Fibroblast of pulmonary artery (primary cell): ENCODE data around the gene METTL5.

Experiments used
- DNase-seq: peaks from one replicate; pipeline ENCODE4 v3.0.0-alpha.2; 2010; ENCODE audit warnings: low read depth
- H3K4me3 ChIP-seq: replicated peaks from 2 replicates; pipeline ENCODE4 v1.5.1; 2011; ENCODE audit warnings: low read depth, mild to moderate bottlenecking, control low read depth, low read length, moderate library complexity
- CTCF ChIP-seq: IDR thresholded peaks from 2 replicates; pipeline ENCODE4 v1.5.1; 2011; ENCODE audit warnings: mild to moderate bottlenecking, control low read depth, low read length, inconsistent platforms; ENCODE audit errors: missing control alignments

The METTL5 gene

GRCh38 chr2:169840747-169841142, 16.0 kb upstream of the METTL5 start:
- TF ChIP-seq CTCF: no peak

GRCh38 chr2:169839954-169840746, 15.4 kb upstream of the METTL5 start:
- peak overlapping the region; percentile 12 for H3K4me3 ChIP-seq
- TF ChIP-seq CTCF: no peak
- peak; percentile 84 for DNase-seq

More at GRCh38 chr2:169840747-169841142, 16.0 kb upstream of the METTL5 start:
- DNase-seq: no peak
- no peak overlapping the region for H3K4me3 ChIP-seq

GRCh38 chr2:169838743-169839489, 14.2 kb upstream of the METTL5 start:
- no peak for TF ChIP-seq CTCF
- H3K4me3 ChIP-seq: no peak overlapping the region
- DNase-seq: no peak

DNA sequence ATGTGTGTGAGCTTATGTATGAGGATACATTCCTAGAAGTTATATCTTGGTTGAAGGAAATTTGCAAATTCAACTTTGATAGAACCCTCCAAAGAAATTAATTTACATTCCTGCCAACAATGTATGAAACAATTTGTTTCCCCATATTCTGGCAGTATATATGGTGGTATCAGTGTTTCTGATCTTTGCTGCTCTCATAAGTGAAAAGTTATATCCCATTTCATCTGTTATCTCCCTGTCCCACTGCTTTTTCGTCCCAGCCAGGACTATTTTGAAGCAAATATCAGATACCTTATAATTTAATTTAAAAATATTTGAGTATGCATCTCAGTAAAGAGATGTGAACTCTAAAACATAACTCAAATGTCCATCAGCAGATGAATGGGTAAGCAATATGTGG, 9.7 kb upstream of the METTL5 start:
- DNase-seq: no peak
- TF ChIP-seq CTCF: no peak

DNA sequence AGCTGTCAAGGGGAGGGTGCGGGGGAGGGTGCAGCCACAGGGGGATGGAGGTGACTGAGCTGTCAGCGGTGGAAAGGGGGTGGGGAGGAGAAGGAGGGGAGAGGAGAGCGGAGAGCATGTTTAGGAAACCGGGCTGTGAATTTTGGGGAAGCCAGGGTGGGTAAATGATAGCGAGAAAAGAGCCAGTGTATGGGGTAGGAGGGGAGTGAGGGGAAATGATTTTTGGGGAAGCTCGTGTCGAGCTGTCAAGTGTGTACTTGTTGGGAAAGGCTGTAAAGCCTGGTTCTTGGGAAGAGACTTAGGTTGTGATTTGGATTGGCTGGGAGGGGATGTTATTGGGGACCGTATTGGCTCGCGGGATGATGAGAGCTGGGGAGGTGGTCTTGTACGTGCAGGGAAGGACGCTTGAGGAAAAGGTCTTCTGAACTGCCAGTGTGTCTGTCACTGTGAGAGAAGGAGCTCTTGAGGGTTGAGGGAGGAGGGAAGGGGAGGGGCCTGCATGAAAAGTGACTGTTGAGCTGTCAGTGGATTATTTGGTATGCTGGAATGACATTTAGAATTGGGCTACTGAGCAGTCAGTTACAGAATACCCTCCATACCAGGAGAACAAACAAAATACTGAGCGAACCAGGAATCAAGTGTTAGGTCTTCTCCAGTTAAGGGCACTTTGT, 3.6 kb upstream of the METTL5 start:
- peak; percentile 56 for DNase-seq
- H3K4me3 ChIP-seq: peak overlapping the region; percentile 85
- no peak for TF ChIP-seq CTCF

More for the DNA sequence above, 9.7 kb upstream of the METTL5 start:
- H3K4me3 ChIP-seq: no peak overlapping the region

DNA sequence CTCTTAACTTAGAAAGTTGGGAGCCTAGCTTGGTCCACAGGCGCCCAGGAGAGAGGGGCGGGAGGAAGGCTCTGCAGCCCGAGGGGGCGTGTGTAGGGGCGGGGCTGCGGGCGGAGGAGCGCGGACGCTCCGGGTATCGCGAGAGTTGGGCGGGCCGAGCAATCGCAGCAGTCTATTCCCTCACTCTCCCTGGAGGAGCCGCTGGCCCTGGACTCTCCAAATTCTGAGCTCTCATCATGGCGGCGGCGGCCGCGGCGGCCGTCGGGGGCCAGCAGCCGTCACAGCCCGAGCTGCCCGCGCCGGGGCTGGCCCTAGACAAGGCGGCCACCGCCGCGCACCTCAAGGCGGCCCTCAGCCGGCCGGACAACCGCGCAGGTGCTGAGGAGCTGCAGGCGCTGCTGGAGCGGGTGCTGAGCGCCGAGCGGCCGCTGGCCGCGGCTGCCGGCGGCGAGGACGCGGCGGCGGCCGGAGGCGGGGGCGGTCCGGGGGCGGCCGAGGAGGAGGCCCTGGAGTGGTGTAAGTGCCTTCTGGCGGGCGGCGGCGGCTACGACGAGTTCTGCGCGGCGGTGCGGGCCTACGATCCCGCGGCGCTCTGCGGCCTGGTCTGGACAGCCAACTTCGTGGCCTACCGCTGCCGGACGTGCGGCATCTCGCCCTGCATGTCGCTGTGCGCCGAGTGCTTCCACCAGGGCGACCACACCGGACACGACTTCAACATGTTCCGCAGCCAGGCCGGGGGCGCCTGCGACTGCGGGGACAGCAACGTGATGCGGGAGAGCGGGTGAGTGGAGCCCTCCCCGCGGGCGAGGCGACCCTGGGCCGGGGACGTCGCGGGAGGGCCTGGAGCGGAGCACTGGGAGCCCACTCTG, 2.8 kb upstream of the METTL5 start, which contains the start of gene UBR3:
UBR3 (plus strand) TSS at position 183 of the 869 bp plus-strand sequence; CDS start at position 237, 54 bp downstream.
- TF ChIP-seq CTCF: no peak
- peak within 1 kb of the TSS; percentile 85 for H3K4me3 ChIP-seq

More for the DNA sequence above, 2.8 kb upstream of the METTL5 start, which contains the start of gene UBR3:
- peak; percentile 95 for DNase-seq
